ENCODE data around the gene PARP6. TPM values are rescaled to one million over a fixed set of nuclear protein-coding genes. Genes with fewer than 3 reads are reported as not detected.

Gene PARP6
- total RNA-seq, 1 experiment from 2014 or later, result 41.9 TPM

GRCh38 chr15:72272997-72273352 is 621 bp upstream of the PARP6 start:
- Mint-ChIP-seq H3K27ac (peak overlapping the region; percentile 44), H3K36me3 (no peaks in the 10 kb centered on the region), H3K9me3 (no peaks in the 10 kb centered on the region), H3K27me3 (ENCODE audit: low read depth) (peaks cover 28% of the 10 kb centered on the region), H3K4me1 (peaks cover 17% of the 10 kb centered on the region), H3K4me3 (peak overlapping the region; percentile 80)
- POLR2A ChIA-PET, result interaction anchor here (0.7 kb wide), 1 partner anchor 42 kb away, joined by 3 read pairs; the partner anchor contains the start of gene PKM
- ATAC-seq (no peak), DNase-seq (ENCODE audit: low spot score) (no peak)
- TF ChIP-seq, protein P1, sequence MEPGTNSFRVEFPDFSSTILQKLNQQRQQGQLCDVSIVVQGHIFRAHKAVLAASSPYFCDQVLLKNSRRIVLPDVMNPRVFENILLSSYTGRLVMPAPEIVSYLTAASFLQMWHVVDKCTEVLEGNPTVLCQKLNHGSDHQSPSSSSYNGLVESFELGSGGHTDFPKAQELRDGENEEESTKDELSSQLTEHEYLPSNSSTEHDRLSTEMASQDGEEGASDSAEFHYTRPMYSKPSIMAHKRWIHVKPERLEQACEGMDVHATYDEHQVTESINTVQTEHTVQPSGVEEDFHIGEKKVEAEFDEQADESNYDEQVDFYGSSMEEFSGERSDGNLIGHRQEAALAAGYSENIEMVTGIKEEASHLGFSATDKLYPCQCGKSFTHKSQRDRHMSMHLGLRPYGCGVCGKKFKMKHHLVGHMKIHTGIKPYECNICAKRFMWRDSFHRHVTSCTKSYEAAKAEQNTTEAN (CRISPR knock-in tag; IDR thresholded peaks at IDR 0.05), result no peak
- TF ChIP-seq SMAD4 (CRISPR knock-in tag; IDR thresholded peaks at IDR 0.05), result no peak
- TF ChIP-seq, protein P2, sequence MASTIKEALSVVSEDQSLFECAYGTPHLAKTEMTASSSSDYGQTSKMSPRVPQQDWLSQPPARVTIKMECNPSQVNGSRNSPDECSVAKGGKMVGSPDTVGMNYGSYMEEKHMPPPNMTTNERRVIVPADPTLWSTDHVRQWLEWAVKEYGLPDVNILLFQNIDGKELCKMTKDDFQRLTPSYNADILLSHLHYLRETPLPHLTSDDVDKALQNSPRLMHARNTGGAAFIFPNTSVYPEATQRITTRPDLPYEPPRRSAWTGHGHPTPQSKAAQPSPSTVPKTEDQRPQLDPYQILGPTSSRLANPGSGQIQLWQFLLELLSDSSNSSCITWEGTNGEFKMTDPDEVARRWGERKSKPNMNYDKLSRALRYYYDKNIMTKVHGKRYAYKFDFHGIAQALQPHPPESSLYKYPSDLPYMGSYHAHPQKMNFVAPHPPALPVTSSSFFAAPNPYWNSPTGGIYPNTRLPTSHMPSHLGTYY (CRISPR knock-in tag; IDR thresholded peaks at IDR 0.05), result no peak
- TF ChIP-seq GABPB1 (CRISPR knock-in tag; IDR thresholded peaks at IDR 0.05), result no peak
- TF ChIP-seq ETV6 (CRISPR knock-in tag; IDR thresholded peaks at IDR 0.05), result no peak
- CTCF ChIA-PET, result interaction anchor here (1.0 to 1.6 kb wide), 4 partner anchors 12 to 46 kb away, joined by 3 to 12 read pairs (median 6); no protein-coding TSS in a partner anchor

GRCh38 chr15:72271895-72272212 is 500 bp downstream of the PARP6 start:
- Mint-ChIP-seq H3K9me3 (no peaks in the 10 kb centered on the region), H3K4me1 (peaks cover 17% of the 10 kb centered on the region), H3K4me3 (peak overlapping the region; percentile 84), H3K36me3 (peaks cover 6% of the 10 kb centered on the region), H3K27me3 (ENCODE audit: low read depth) (peaks cover 18% of the 10 kb centered on the region), H3K27ac (no peak overlapping the region)
- ChIA-PET POLR2A (no interaction called here), CTCF (interaction anchor here (1.0 kb wide), 2 partner anchors 45 to 74 kb away, joined by 4 read pairs; partner anchors contain the start of gene GRAMD2A)
- DNase-seq (ENCODE audit: low spot score), result no peak
- no peak for ATAC-seq
- no peak for TF ChIP-seq ARID4B (CRISPR knock-in tag; IDR thresholded peaks at IDR 0.05; ENCODE audit: borderline replicate concordance)
- TF ChIP-seq, protein P3, sequence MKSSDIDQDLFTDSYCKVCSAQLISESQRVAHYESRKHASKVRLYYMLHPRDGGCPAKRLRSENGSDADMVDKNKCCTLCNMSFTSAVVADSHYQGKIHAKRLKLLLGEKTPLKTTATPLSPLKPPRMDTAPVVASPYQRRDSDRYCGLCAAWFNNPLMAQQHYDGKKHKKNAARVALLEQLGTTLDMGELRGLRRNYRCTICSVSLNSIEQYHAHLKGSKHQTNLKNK (CRISPR knock-in tag; IDR thresholded peaks at IDR 0.05), result no peak
- TF ChIP-seq ELF4 (CRISPR knock-in tag; IDR thresholded peaks at IDR 0.05; ENCODE audit: low read depth), result no peak
- TF ChIP-seq SMAD3 (CRISPR knock-in tag; IDR thresholded peaks at IDR 0.05; ENCODE audit: borderline replicate concordance), result no peak

DNA sequence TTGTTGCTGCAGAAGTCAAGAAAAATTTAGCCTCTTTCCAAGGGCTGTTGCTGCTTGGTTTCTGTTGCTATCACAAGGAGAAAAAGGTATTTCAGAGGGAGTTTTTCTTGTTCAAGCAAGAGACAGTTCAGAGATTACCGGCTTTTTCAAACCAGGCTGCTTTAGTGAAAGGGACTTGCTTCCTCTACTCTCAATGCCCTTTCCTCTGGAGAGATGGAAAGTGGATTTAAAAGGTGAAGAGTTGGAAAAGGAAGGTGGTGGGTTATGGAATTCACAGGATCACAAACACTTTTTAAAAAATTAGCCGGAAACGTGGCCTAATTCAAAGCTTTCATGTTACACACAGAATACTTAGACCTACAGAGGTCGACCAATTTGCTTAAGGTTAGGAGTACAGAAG is 1.1 kb downstream of the PARP6 start:
- ChIA-PET CTCF (interaction anchor here (1.0 kb wide), 2 partner anchors 45 to 73 kb away, joined by 4 read pairs; partner anchors contain the start of gene GRAMD2A), POLR2A (interaction anchor here (0.6 kb wide), 1 partner anchor 29 kb away, joined by 3 read pairs; no protein-coding TSS in a partner anchor)
- H3K9me3 Mint-ChIP-seq, result no peaks in the 10 kb centered on the region

More for the DNA sequence above, 1.1 kb downstream of the PARP6 start:
- ATAC-seq, result no peak
- no peak for TF ChIP-seq JUN (CRISPR knock-in tag; IDR thresholded peaks at IDR 0.05)
- TF ChIP-seq USF2 (CRISPR knock-in tag; IDR thresholded peaks at IDR 0.05), result no peak
- no peak for TF ChIP-seq USF1 (CRISPR knock-in tag; IDR thresholded peaks at IDR 0.05)
- TF ChIP-seq OVOL2 (CRISPR knock-in tag; IDR thresholded peaks at IDR 0.05; ENCODE audit: borderline replicate concordance), result no peak
- no peak for TF ChIP-seq TP53 (CRISPR knock-in tag; IDR thresholded peaks at IDR 0.05)
- no peak for TF ChIP-seq SMAD3 (CRISPR knock-in tag; IDR thresholded peaks at IDR 0.05; ENCODE audit: borderline replicate concordance)
- no peak for TF ChIP-seq SP1 (CRISPR knock-in tag; conservative IDR thresholded peaks at IDR 0.05)
- no peak for TF ChIP-seq FOXP1 (CRISPR knock-in tag; IDR thresholded peaks at IDR 0.05; ENCODE audit: borderline replicate concordance)
- Mint-ChIP-seq H3K27me3 (ENCODE audit: low read depth) (peaks cover 13% of the 10 kb centered on the region), H3K27ac (no peak overlapping the region), H3K4me3 (peak overlapping the region; percentile 84), H3K4me1 (peaks cover 17% of the 10 kb centered on the region), H3K36me3 (peaks cover 10% of the 10 kb centered on the region)
- DNase-seq (ENCODE audit: low spot score), result no peak
